Measurements from ENCODE around the gene BEX1.
"Not testable (repeated sequence)": the region's sequence is repeated elsewhere in the genome, so short reads cannot be mapped to it uniquely, and the experiment has no call there.

BEX1 gene

DNA sequence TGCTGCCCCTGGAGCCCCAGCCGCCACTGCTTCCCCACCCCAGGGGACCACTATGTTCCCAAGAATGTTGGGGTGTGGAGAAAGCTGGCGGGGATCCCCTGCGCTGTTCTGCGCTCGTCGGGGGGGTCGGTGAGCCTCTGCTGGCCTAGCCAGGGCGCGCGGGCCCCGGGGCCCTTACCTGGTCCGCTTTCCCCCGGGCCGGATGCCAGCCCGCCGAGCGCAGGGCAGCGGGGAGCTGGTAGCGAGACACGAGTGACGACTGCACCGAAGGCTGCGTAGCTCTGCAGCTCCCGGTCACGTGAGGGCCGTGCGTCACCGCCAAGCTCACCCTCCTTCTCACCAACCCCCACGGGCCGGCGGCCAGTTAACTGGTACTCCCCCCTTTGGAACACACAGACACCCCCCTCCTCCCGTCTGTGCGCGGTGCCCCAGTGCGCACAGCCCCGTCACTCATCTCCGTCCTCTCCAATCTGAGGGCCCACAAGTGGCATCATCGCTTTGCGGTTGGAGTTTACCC, at the start of gene BEX1:
BEX1 (minus strand) TSS at position 254 of the 517 bp plus-strand sequence. CDS start 897 bp downstream, outside the sequence.
- DNase-seq (ENCODE audit: low read depth in 2 of 2): no peak

DNA sequence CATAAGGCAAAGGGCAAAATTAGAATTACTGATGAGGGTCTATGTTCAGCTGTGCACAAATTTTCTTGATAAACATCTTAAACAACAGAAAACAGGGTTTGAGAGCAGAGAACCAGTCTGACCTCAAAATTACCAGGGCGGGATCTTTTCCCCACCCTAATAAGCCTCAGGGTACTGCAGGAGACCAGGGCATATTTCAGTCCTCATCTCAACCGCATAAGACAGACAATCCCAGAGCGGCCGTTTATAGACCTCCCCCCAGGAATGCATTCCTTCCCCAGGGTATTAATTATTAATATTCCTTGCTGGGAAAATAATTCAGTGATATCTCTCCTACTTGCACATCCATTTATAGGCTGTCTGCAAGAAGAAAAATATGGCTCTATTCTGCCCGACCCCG, 45.5 kb upstream of the BEX1 start:
- not testable (repeated sequence) for DNase-seq (ENCODE audit: low read depth in 2 of 2)

DNA sequence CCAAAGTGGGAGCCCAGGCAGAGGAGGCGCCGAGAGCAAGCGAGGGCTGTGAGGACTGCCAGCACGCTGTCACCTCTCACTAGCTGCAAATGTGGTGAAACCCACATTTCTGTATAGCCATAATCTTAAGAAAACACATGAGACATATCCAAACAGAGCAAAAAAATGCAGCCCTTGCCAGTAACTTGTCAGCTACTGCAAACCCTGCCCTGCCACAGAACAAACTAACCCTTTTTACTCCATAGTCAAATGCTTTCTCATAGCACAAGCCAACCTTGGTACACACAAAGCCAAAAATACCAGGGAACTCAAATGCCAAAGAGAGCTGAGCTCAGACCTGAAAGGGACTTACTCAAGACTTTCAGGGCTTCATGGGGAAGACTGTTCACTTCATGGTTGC, 43.9 kb upstream of the BEX1 start:
- DNase-seq (ENCODE audit: low read depth in 2 of 2): no peak

DNA sequence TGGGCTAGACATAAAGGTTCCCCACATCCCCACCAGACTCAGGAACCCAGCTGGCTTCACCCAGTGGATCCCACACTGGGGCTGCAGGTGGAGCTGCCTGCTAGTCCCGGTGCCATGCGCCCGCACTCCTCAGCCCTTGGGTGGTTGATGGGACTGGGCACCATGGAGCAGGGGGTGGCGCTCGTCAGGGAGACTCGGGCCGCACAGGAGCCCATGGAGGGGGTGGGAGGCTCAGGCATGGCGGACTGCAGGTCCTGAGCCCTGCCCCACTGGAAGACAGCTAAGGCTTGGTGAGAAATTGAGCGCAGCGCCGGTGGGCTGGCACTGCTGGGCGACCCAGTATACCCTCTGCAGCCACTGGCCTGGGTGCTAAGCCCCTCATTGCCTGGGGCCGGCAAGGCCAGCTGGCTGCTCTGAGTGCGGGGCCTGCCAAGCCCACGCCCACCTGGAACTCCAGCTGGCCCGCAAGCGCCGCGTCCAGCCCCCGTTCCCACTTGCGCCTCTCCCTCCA, 43.3 kb upstream of the BEX1 start:
- DNase-seq (ENCODE audit: low read depth in 2 of 2): not testable (repeated sequence)

DNA sequence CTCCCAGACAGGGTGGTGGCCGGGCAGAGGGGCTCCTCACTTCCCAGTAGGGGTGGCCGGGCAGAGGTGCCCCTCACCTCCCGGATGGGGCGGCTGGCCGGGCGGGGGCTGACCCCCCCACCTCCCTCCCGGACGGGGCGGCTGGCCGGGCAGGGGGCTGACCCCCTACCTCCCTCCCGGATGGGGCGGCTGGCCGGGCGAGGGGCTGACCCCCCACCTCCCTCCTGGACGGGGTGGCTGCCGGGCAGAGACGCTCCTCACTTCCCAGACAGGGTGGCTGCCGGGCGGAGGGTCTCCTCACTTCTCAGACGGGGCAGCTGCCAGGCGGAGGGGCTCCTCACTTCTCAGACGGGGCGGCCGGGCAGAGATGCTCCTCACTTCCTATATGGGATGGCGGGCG, 40.4 kb upstream of the BEX1 start:
- DNase-seq (ENCODE audit: low read depth in 2 of 2): not testable (repeated sequence)

DNA sequence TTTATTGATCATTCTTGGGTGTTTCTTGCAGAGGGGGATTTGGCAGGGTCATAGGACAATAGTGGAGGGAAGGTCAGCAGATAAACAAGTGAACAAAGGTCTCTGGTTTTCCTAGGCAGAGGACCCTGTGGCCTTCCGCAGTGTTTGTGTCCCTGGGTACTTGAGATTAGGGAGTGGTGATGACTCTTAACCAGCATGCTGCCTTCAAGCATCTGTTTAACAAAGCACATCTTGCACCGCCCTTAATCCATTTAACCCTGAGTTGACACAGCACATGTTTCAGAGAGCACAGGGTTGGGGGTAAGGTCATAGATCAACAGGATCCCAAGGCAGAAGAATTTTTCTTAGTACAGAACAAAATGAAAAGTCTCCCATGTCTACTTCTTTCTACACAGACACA, 39.9 kb upstream of the BEX1 start:
- not testable (repeated sequence) for DNase-seq (ENCODE audit: low read depth in 2 of 2)

DNA sequence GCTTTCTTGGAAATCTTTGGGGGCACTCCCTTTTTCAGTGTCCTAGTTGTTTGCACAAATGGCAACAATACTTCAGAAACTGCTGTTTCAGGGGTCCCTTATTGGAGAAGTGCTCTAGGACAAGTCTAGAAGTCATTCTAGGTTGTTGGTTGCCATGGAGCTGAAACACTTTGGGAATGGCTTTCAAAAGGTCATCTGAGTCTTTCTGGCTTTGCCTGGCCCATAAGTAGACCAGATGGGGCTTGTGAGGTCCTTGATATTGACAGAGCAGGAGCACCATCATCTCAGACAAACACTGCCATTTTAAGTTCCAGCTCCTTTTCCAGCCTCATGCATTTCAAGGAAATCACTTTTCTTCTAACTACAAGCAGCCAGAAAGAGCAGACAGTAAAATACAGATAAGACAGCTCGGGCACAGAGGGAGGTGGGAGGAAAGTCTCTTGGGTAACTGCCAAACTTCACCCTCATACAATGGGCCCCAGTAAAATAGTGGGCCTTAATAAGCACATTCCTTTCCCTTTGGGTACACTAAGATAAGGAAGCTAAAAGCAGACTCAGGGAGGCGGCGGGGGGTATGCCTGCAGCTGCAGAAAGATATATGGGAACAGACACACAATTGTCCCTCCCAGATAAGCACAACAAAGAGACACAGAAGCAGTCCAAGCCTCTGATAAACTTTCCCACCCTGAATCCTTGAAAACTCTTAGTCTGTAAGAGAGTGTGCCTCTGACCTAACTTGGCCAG, 37.5 kb upstream of the BEX1 start:
- DNase-seq (ENCODE audit: low read depth in 2 of 2): no peak

DNA sequence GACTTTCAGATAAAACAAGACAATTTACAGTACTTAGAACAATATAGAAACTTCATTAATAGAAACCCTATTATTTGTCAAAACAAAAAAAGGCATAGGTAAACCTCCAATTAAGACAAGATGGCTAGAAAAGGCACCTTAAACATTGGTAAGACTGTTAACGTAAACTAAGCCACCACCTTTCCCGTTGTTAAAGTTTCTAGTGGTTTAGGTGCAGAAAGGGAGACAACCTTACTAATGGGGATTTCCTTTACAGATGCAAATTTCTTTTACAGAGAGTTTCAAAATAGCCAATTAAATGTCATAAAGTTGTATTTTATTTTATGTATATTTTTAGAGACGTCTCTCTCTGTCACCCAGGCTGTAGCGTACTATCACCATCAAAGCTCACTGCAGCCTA, 36.5 kb upstream of the BEX1 start:
- no peak for DNase-seq (ENCODE audit: low read depth in 2 of 2)

DNA sequence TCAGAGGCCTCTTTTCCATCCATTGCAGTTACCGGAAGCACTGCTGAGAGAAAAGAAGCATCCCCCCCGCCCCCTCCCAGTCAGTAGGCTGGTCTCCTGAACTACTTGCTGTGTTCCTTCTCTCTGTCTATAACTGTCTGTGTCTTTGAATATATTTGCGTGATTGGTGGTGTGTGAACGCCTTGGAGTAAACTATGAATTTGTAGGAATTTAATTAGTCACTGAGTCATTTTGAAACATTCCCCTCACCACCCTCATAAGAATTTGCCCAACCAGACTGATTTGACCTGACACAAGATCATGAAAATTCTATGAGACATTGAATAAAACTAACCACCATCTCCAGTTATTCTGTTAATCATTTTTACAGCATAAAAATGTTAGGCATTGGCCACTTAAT, 35.7 kb upstream of the BEX1 start:
- no peak for DNase-seq (ENCODE audit: low read depth in 2 of 2)

DNA sequence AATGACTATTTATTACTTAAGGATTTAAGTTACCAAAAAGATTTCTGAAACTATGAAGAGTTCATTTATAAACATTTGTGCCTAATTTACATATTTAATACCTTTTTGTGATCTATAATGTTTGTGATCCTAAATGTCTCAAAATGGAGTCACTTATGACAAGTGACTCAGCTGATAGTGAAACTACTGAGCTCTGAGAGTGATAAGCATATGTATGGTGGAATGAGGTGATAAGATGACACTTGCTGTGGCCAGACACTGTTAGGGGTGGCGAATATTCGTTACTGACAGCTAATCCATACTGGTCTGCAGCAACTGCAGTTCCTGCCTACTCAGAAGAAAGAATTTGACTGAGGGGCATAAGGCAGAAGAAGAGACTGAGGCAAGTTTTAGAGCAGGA, 34.5 kb upstream of the BEX1 start:
- DNase-seq (ENCODE audit: low read depth in 2 of 2): no peak

DNA sequence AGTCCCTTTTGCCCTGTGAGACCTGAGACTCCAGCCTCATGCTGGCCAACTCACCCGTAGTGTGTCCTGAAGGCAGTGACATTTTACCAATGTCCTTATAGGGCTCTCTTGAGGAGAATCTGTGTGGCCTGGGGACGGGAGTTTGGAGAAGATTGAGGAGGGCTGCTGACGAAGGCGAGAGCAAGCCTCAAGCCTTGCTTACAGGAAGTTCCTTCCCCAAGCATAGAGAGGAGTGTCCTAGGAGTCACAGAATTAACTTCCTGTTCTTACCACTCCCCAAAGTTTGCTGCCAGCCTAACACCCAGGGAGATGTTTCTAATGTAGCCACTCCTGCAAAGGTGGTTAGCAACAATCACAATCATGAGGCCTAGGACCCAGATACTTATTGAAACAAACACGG, 29.0 kb upstream of the BEX1 start, which contains the start of gene NXF3:
NXF3 (minus strand) TSS at position 202 of the 400 bp plus-strand sequence; CDS start at position 82, 120 bp downstream.
- DNase-seq (ENCODE audit: low read depth in 2 of 2): no peak

DNA sequence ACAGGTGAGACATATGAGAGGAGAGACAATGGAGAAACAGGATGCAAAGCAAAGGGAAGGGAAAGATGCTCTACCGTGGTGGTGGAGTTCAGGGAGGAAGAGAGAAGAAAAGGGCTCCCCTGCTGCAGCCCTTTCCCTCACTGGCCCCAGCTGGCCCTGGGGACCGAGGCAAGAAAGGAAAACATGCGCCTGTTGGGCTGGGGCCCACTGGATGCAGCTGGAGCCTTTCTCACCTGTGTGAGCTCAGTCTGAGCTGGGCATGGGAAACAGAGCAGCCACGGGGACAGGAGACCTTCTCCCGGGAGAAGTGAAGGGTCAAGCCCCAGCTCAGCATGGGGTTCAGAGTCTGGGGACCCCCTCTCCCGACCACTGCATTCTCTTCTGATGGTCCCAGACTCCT, 17.1 kb upstream of the BEX1 start:
- DNase-seq (ENCODE audit: low read depth in 2 of 2): no peak

DNA sequence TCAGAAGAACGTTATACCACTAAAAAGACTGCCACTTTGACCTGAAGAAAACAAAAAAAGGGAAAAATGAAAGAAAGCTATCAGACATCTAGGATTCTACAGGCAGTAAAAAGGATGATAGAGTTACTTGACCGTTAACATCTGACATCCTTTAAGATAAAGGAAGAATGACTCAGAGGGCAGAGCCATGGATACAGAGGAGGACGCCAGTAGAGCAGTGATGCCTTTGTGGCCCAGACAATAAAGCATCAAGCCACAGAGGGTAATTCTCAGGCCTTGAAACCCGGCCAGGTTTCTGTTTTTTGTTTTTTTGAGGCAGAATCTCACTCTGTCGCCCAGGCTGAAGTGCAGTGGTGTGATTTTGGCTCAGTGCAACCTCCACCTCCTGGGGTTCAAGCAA, 9.5 kb upstream of the BEX1 start:
- DNase-seq (ENCODE audit: low read depth in 2 of 2): no peak

DNA sequence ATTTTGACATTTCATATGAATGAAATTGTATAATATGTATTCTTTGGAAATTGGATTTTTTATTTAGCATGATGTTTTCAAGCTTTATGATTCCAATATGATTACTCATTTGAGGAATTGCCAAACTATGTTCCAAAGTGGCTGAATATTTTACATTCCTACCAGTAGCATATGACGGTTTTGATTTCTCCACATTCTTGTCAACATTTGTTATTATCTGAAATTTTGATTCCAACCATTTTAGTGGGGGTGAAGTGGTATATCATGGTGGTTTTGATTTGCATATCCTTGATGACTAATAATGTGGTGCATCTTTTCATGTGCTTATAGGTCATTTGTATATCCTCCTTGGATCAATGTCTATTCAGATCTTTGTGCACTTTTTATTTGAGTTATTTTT, 2.6 kb upstream of the BEX1 start:
- DNase-seq (ENCODE audit: low read depth in 2 of 2): no peak

DNA sequence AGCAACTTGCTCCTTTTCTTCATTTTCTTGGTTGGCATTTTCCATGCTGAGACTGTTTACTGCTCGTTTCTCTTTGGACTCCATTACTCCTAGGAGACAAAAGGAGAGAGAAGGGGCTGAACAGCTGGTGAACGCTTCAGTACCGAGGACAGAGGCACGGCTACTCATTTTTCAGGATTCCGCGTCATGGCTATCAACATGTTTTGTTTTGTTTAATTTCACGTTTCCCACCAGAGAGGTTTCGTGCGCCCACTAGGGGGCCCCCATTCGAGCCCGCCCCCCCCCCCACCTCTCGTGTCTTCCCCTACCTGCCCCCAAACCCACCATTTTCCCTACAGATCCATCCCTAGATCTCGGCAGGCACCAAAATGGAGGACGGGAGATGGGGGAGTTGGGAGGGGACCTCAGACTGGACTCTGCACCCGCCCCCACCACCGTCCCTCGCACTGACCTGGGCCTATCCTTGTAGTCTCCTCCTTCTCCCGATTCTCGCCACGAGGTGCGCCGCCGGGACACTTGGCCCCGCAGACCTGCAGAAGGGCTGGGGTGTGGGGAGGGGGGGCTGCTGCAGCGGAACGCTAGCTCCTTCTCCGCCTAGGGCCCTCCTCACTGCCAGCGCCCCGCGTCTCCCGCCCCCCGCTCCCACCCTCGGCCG, 653 bp downstream of the BEX1 start:
- DNase-seq (ENCODE audit: low read depth in 2 of 2): no peak

DNA sequence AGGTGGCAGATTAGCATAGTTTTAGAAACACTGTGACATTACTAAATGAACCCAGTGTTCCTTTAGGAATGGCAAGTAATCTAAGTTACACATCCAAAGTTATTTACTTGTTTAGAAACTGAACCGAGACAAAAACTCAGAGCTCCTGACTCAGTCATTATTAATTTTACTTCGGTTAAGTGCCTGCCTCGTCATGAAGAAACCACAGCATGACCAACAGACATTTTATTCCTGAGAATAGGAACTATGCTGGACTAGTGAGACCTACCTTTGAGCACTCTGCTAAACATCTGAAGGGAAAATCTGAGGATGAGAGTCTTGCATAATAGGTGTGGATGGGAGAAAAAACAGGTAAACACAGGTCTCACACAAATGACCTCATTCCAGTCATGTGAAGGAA, 2.5 kb downstream of the BEX1 start:
- no peak for DNase-seq (ENCODE audit: low read depth in 2 of 2)

DNA sequence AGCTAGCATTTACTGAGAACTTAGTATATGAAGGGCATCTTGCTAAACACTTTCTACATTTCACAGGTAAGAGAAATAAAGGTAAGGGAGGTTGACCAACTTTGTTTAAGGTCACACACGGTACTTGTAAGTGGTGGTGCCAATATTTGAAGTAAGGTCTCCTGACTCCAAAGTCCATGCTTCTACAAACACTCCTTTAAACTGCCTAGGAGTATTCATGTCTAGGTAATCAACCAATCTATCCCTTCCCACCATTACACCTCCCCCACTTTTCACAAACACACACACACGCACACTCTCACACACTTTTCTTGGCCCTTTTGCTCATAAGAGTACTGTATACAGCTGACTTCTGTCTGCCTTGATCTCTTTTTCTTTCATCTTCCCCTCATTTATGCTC, 7.1 kb downstream of the BEX1 start:
- DNase-seq (ENCODE audit: low read depth in 2 of 2): no peak

DNA sequence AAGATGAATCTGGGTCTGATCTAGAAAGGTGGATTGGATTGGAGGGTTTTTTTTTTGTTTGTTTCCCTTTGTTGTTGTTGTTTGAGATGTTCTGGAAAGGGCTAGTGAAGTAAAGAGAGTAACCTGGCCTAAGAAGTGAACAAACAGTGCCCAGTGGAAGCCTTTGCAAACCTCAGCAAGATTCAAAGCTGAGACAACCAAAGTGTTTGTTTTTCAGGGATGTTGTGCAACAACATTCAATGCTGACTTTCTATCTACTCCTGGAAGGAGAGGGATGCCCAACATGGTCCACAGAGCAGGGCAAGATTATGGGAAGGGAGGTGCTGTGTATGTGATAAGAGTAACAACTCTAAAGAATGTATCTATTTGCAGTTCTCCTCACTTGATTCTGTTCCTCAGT, 11.3 kb downstream of the BEX1 start:
- DNase-seq (ENCODE audit: low read depth in 2 of 2): no peak

DNA sequence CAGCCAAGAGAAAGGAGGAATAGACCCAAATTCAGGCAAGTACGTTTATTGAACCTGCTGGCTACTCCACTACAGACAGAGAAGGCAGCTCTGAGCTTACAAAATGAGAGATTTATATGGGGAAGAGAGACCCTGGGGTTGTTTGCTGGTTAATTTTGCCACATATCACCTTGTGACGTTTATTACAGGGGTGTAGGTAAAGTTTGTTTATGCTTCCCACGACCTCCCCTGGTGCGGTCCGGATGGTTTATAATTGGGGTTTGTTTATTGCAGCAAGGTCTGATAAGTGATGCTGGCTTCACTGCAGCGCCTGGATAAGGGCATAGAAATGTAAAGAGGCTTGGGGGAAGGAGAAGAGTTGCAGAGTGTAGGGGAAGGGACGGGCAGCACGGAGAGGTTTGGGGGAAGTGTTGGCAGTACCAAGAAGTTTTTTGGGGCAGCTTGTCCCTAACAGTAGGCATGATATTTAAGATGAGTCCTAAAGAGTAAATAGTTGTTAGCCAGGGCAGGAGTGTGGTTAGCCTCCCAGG, 12.6 kb downstream of the BEX1 start:
- no peak for DNase-seq (ENCODE audit: low read depth in 2 of 2)

DNA sequence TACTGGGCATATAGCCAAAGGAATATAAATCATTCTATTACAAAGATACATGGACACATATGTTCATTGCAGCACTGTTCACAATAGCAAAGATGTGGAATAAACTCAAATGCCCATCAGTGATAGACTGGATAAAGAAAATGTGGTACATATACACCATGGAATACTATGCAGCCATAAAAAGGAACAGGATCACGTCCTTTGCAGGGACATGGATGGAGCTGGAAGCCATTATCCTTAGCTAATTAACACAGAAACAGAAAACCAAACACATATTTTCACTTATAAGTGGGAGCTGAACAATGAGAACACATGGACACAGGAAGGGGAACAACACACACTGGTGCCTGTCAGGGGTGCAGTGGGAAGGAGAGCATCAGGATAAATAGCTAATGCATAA, 30.6 kb downstream of the BEX1 start:
- not testable (repeated sequence) for DNase-seq (ENCODE audit: low read depth in 2 of 2)

DNA sequence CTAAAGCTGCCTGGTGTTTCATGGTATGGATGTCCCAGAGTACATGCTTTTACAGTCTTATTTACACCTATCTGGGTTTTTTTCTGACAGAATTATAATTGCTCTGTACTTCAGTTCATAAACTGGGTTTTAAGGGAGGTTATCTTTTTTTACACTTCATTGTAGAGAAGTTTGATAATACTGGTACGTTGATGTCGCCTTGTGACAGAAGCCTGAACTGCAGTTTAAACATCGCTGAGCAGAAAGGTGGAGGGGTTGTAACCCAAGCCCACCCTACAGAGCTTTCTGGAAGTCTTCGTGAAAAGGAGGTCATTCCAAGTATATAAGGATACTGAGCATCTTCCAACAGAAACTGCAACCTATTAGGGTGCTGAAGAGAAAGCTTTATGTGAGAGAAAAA, 46.4 kb downstream of the BEX1 start:
- DNase-seq (ENCODE audit: low read depth in 2 of 2): no peak

DNA sequence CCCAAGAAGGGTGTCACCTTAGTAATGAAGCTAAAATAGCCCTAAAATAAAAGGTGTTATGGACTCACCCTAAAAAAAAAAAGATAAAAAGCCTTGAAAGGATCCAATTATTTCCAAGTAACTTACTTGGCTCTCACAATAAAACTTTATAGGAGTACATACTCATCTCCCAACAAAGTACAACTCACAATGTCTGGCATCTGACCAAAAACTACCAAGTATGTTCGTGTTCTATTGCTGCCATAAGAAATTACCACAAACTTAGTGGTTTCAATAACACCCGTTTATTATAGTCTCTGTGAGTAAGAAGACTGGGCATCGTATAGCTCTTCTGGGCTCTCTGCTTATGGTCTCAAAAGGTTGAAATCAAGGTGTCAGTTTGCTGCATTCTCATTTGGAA, 51.0 kb downstream of the BEX1 start:
- no peak for DNase-seq (ENCODE audit: low read depth in 2 of 2)
